Epithelial cell of proximal tubule (primary cell): Measurements from ENCODE around the gene ZMIZ1. TPM values are rescaled to one million over a fixed set of nuclear protein-coding genes. Genes with fewer than 3 reads are reported as not detected.
A peak's percentile ranks its signal among the peaks of the same experiment; 100 is the strongest.

Source experiments
- DNase-seq: peaks from one replicate; pipeline ENCODE4 v3.0.0-alpha.2; 2011; ENCODE audit warnings: low read depth
- H3K4me3 ChIP-seq: 2 replicates; pipeline ENCODE4 v1.5.1; 2011; ENCODE audit warnings: low read depth, mild to moderate bottlenecking, low read length
- CTCF ChIP-seq: conservative IDR thresholded peaks from 2 replicates; pipeline ENCODE4 v1.5.1; 2012; ENCODE audit warnings: low read depth, mild to moderate bottlenecking, low read length
- total RNA-seq: library from RNA; depleted of rRNA; stranded (reverse); fragments of >200 nt; gene quantifications from 2 replicates; pipeline ENCODE4 v1.2.3, GENCODE V29; 2015

Gene ZMIZ1
- total RNA-seq, result 16.5 and 21.4 TPM in 2 replicates

GRCh38 chr10:79068562-79069324 is at the start of gene ZMIZ1:
TSS of gene ZMIZ1 (plus strand) at chr10:79068966. CDS start at chr10:79201633, 132,667 bp downstream.
- TF ChIP-seq CTCF, result peak; percentile 1
- peak within 1 kb of the TSS; percentile 99 for H3K4me3 ChIP-seq
- DNase-seq, result no peak

GRCh38 chr10:79019441-79020014 is 49.2 kb upstream of the ZMIZ1 start:
- no peak overlapping the region for H3K4me3 ChIP-seq
- no peak for DNase-seq
- TF ChIP-seq CTCF, result no peak

- DNase-seq, result no peak
- no peak for TF ChIP-seq CTCF
These were observed 48.7 kb upstream of the ZMIZ1 start for GRCh38 chr10:79020015-79020491.

GRCh38 chr10:79020605-79021004 is 48.2 kb upstream of the ZMIZ1 start:
- TF ChIP-seq CTCF, result no peak
- H3K4me3 ChIP-seq, result no peak overlapping the region
- DNase-seq, result no peak

More at GRCh38 chr10:79020015-79020491, 48.7 kb upstream of the ZMIZ1 start:
- no peak overlapping the region for H3K4me3 ChIP-seq

- TF ChIP-seq CTCF, result no peak
- H3K4me3 ChIP-seq, result no peak overlapping the region
- no peak for DNase-seq
These were observed 47.3 kb upstream of the ZMIZ1 start for GRCh38 chr10:79021331-79021907.

GRCh38 chr10:79021948-79022499 is 46.7 kb upstream of the ZMIZ1 start:
- DNase-seq, result no peak
- no peak overlapping the region for H3K4me3 ChIP-seq
- no peak for TF ChIP-seq CTCF
